CD14-positive monocyte (primary cell): ENCODE data around the gene MAPK7. TPM values are rescaled to one million over a fixed set of nuclear protein-coding genes. Genes with fewer than 3 reads are reported as not detected.
A peak's percentile ranks its signal among the peaks of the same experiment; 100 is the strongest.

Experiments used
- DNase-seq, 3 donors: peaks; one replicate each; pipeline ENCODE4 v3.0.0-alpha.2; 2011 to 2022
- H2AFZ ChIP-seq: 2 replicates; pipeline ENCODE4 v1.6.0; 2012; ENCODE audit warnings: mild to moderate bottlenecking, low read depth, low read length, inconsistent platforms; ENCODE audit not compliant: insufficient read depth, poor library complexity, severe bottlenecking
- H3K27ac ChIP-seq, 2 donors: 1 replicate in 1 of 2; 2 replicates in 1 of 2; pipeline ENCODE4 v1.5.1; 2012 to 2013; ENCODE audit warnings: low read length in 2 of 2, control low read depth in 1 of 2, inconsistent platforms in 1 of 2, low read depth in 1 of 2, mild to moderate bottlenecking in 1 of 2
- H3K27me3 ChIP-seq, 2 donors: one replicate each; pipeline versions ENCODE4 v1.6.0 to v1.6.1; 2011 to 2013; ENCODE audit warnings: low read length in 2 of 2; ENCODE audit not compliant: control insufficient read depth in 2 of 2, insufficient read depth in 2 of 2
- H3K36me3 ChIP-seq, 2 donors: replicated peaks in 1 of 2; 1 replicate in 1 of 2; 2 replicates in 1 of 2; pipeline versions ENCODE4 v1.5.1 to v1.6.1; 2012 to 2013; ENCODE audit warnings: low read length in 2 of 2, control low read depth in 1 of 2, inconsistent platforms in 1 of 2, mild to moderate bottlenecking in 1 of 2; ENCODE audit not compliant: insufficient read depth in 2 of 2, control insufficient read depth in 1 of 2
- H3K4me1 ChIP-seq, 2 donors: 1 replicate in 1 of 2; 2 replicates in 1 of 2; pipeline versions ENCODE4 v1.5.1 to v1.6.1; 2012 to 2013; ENCODE audit warnings: low read length in 2 of 2, control low read depth in 1 of 2, inconsistent platforms in 1 of 2, mild to moderate bottlenecking in 1 of 2, moderate library complexity in 1 of 2; ENCODE audit not compliant: insufficient read depth in 2 of 2, control insufficient read depth in 1 of 2
- H3K4me2 ChIP-seq: replicated peaks from 2 replicates; pipeline ENCODE3; 2012; ENCODE audit warnings: low read length, moderate library complexity, mild to moderate bottlenecking; ENCODE audit not compliant: poor library complexity, severe bottlenecking; ENCODE audit errors: extremely low read depth
- H3K4me3 ChIP-seq, 3 experiments: fragments of 200-600 bp in 1 of 3; sonication (generic) in 1 of 3; replicated peaks in 1 of 3; 1 replicate in 2 of 3; 2 replicates in 1 of 3; pipeline ENCODE4 v1.5.1; 2011 to 2013; ENCODE audit warnings: low read length in 3 of 3, mild to moderate bottlenecking in 3 of 3, control low read depth in 2 of 3, low read depth in 2 of 3, inconsistent platforms in 1 of 3, moderate library complexity in 1 of 3
- H3K79me2 ChIP-seq: 2 replicates; pipeline ENCODE4 v1.6.0; 2012; ENCODE audit warnings: mild to moderate bottlenecking, control low read depth, inconsistent platforms, low read length, moderate library complexity; ENCODE audit not compliant: insufficient read depth
- H3K9ac ChIP-seq: 2 replicates; pipeline ENCODE4 v1.6.0; 2017; ENCODE audit warnings: low read length, mild to moderate bottlenecking; ENCODE audit not compliant: insufficient read depth, poor library complexity, severe bottlenecking
- H3K9me3 ChIP-seq, 2 donors: replicated peaks in 1 of 2; 1 replicate in 1 of 2; 2 replicates in 1 of 2; pipeline versions ENCODE4 v1.5.1 to v1.6.1; 2012 to 2013; ENCODE audit warnings: low read length in 2 of 2, control low read depth in 1 of 2; ENCODE audit not compliant: control insufficient read depth in 1 of 2, insufficient read depth in 1 of 2
- H4K20me1 ChIP-seq: 2 replicates; pipeline ENCODE4 v1.6.0; 2012; ENCODE audit warnings: mild to moderate bottlenecking, low read length, control low read depth, moderate library complexity; ENCODE audit not compliant: insufficient read depth
- H3K27ac Mint-ChIP-seq, 7 donors: one replicate each; pipeline ENCODE4 v1.8.0; 2020; ENCODE audit warnings: mild to moderate bottlenecking in 7 of 7, mixed read lengths in 7 of 7, moderate library complexity in 6 of 7, inconsistent platforms in 2 of 7
- H3K27me3 Mint-ChIP-seq, 3 donors: one replicate each; pipeline ENCODE4 v1.8.0; 2021 to 2022; ENCODE audit warnings: low read depth in 3 of 3, mild to moderate bottlenecking in 3 of 3, mixed read lengths in 3 of 3, moderate library complexity in 3 of 3, inconsistent platforms in 1 of 3
- H3K36me3 Mint-ChIP-seq, 2 donors: one replicate each; pipeline ENCODE4 v1.8.0; 2020; ENCODE audit warnings: mixed read lengths in 2 of 2, inconsistent platforms in 1 of 2, mild to moderate bottlenecking in 1 of 2
- H3K4me1 Mint-ChIP-seq: one replicate; pipeline ENCODE4 v1.8.0; 2020; ENCODE audit warnings: mild to moderate bottlenecking, mixed read lengths
- H3K4me3 Mint-ChIP-seq, 2 donors: one replicate each; pipeline ENCODE4 v1.8.0; 2020; ENCODE audit warnings: mild to moderate bottlenecking in 2 of 2, mixed read lengths in 2 of 2, moderate library complexity in 1 of 2
- H3K9me3 Mint-ChIP-seq, 7 donors: one replicate each; pipeline ENCODE4 v1.8.0; 2020 to 2022; ENCODE audit warnings: mixed read lengths in 7 of 7, mild to moderate bottlenecking in 6 of 7, moderate library complexity in 6 of 7, inconsistent platforms in 2 of 7
- WGBS: methylation state at CpG from one replicate; pipeline ENCODE4 v1.1.5; 2013; ENCODE audit warnings: missing lambda C conversion rate; ENCODE audit not compliant: insufficient coverage; 5-methylcytosine and 5-hydroxymethylcytosine counted together
- intact Hi-C, 2 donors: fragments of 100-400 bp; cut with micrococcal nuclease; formaldehyde crosslinking; loops; one replicate each; pipeline versions ENCODE4 v1.15.0 to v1.15.1; 2023
- polyA plus RNA-seq, 3 donors: library from polyadenylated mRNA; depleted of rRNA in 1 of 3; unstranded in 2 of 3; stranded (reverse) in 1 of 3; fragments of 300-500 nt in 2 of 3; fragments of >200 nt in 1 of 3; fragmentation: Illumina TruSeq in 2 of 3; gene quantifications; 1 replicate in 2 of 3; 2 replicates in 1 of 3; pipeline ENCODE4 v1.2.3, GENCODE V29; 2012 to 2021
- TF ChIP-seq, protein P1 (sequence below): fragments of 200-600 bp; IDR thresholded peaks from one replicate; pipeline ENCODE4 v1.8.0; 2022; ENCODE audit warnings: antibody characterized with exemption, mild to moderate bottlenecking

MAPK7 gene
- polyA plus RNA-seq, 3 donors: 9.3 to 130 (median 10.0) TPM

DNA sequence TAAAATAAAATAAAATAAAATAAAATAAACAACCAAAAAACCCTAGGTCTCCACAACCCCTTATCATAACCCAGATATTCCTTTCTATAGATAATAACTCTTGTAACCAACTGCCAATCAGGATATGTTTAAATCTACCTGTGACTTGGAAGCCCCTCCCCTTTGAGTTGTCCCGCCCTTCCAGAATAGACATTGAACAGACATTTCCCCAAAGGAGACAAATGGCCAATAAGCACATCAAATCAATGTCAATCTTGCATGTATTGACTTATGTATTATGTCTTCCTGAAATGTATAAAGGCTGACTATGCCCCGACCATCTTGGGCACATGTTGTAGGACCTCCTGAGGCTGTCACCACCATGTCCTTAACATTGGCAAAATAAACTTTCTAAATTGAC lies 1.5 kb upstream of the MAPK7 start:
- Mint-ChIP-seq H3K4me3 (peak overlapping the region; percentile 98 to 99), H3K27ac (peak overlapping the region in 6 of 7 donors; percentile 99 to 100 (median 100)), H3K9me3 (peaks cover 0 to 5% (median 0%) of the 10 kb centered on the region in 7 donors), H3K36me3 (peaks cover 37% of the 10 kb centered on the region in 2 donors), H3K4me1 (peaks cover 37% of the 10 kb centered on the region), H3K27me3 (peaks cover 3 to 8% (median 5%) of the 10 kb centered on the region in 3 donors)
- H4K20me1 ChIP-seq: no peaks in the 10 kb centered on the region
- H3K27me3 ChIP-seq: no peaks in the 10 kb centered on the region
- peaks cover 39 to 45% of the 10 kb centered on the region in 2 donors for H3K4me1 ChIP-seq
- peaks cover 36% of the 10 kb centered on the region for H3K79me2 ChIP-seq
- no peak overlapping the region for H3K9ac ChIP-seq
- no peak for DNase-seq
- H3K36me3 ChIP-seq: peaks cover 23 to 27% of the 10 kb centered on the region in 2 donors
- no CpG with 5 or more reads among the region's 2 CpGs for WGBS
- H3K9me3 ChIP-seq: no peaks in the 10 kb centered on the region
- intact Hi-C loops: no loop called here
- no peak overlapping the region for H2AFZ ChIP-seq
- TF ChIP-seq, protein P1, sequence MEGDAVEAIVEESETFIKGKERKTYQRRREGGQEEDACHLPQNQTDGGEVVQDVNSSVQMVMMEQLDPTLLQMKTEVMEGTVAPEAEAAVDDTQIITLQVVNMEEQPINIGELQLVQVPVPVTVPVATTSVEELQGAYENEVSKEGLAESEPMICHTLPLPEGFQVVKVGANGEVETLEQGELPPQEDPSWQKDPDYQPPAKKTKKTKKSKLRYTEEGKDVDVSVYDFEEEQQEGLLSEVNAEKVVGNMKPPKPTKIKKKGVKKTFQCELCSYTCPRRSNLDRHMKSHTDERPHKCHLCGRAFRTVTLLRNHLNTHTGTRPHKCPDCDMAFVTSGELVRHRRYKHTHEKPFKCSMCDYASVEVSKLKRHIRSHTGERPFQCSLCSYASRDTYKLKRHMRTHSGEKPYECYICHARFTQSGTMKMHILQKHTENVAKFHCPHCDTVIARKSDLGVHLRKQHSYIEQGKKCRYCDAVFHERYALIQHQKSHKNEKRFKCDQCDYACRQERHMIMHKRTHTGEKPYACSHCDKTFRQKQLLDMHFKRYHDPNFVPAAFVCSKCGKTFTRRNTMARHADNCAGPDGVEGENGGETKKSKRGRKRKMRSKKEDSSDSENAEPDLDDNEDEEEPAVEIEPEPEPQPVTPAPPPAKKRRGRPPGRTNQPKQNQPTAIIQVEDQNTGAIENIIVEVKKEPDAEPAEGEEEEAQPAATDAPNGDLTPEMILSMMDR: no peak
- peak overlapping the region in 2 of 3 experiments; percentile 88 to 90 for H3K4me3 ChIP-seq
- peak overlapping the region; percentile 100 for H3K4me2 ChIP-seq
- H3K27ac ChIP-seq: peak overlapping the region in 1 of 2 donors; percentile 96

DNA sequence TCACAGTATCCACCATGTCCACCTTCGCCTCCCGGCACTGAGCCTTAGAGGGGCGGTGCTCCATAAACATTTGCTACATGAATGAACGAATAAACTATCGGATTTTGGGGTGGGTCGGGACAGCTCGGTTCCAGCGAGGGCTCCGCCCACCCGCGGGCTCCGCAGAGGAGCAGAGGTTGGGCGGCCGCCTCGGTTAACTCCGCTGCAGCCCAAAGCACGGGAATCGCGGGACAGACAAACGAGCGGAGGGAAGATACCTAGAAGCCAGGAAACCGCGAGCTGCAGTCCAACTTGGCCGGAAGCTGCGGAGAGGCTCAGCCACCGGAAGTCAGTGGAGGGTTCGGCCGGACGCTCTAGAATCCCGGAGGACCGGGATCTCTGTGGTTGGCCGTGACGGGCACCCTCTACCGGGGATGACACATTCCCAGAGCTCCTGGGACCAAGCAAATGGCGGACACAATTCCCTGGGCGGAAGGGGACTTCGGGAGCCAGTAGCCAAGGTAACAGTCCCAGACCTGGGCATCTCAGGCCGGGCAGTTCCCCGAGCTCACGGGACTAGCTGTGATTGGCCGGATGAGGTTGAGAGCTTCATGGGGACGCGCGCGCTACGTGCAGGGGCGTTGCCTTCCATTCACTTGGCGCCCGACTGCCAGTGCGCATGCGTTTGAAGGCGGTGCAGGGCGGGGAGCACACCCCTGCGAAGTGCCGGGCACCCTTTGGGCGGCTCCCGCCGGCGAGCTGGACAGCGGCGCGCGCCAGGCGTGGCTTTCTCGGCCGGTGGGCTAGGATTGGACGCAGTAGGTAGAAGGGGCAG lies 489 bp upstream of the MAPK7 start:
- peak; percentile 98 to 99 (median 99) for DNase-seq
- TF ChIP-seq, protein P1: no peak

More for the DNA sequence above, 489 bp upstream of the MAPK7 start:
- Histone ChIP-seq H3K36me3 (peaks cover 32 to 37% of the 10 kb centered on the region in 2 donors), H3K9ac (peak overlapping the region; percentile 84), H4K20me1 (no peaks in the 10 kb centered on the region), H3K27ac (peak overlapping the region; percentile 94 to 96), H3K9me3 (no peaks in the 10 kb centered on the region), H3K27me3 (no peaks in the 10 kb centered on the region), H3K79me2 (peaks cover 40% of the 10 kb centered on the region), H3K4me3 (peak overlapping the region; percentile 66 to 90 (median 88)), H2AFZ (peak overlapping the region; percentile 82), H3K4me1 (peaks cover 29 to 35% of the 10 kb centered on the region in 2 donors), H3K4me2 (peak overlapping the region; percentile 100)
- Mint-ChIP-seq H3K4me1 (peaks cover 27% of the 10 kb centered on the region), H3K36me3 (peaks cover 46% of the 10 kb centered on the region in 2 donors), H3K27me3 (peaks cover 0 to 5% (median 3%) of the 10 kb centered on the region in 3 donors), H3K4me3 (peak overlapping the region; percentile 98 to 99), H3K9me3 (peaks cover 0 to 3% (median 0%) of the 10 kb centered on the region in 7 donors), H3K27ac (peak overlapping the region; percentile 99 to 100 (median 100))
- under 1% methylated on average over 67 of the region's 67 CpGs for WGBS
- intact Hi-C loops: loop anchor here (2.0 kb wide), 2 partner anchors 15 to 21 kb away; partner anchors contain the start of gene B9D1 (in 1 of the 2)
